Tibial nerve (tissue), 3 donors: ENCODE results near the gene MRNIP.

Source experiments
- CTCF ChIP-seq, 5 experiments: fragments of 200-600 bp in 3 of 5; fragments of 450-650 bp in 2 of 5; sonication (generic) in 3 of 5; IDR thresholded peaks; one replicate each; pipeline ENCODE4 v1.5.1; 2016 to 2019; ENCODE audit warnings: antibody characterized with exemption in 5 of 5, mild to moderate bottlenecking in 3 of 5, moderate library complexity in 2 of 5
- POLR2A ChIP-seq, 2 donors: fragments of 450-650 bp; IDR thresholded peaks; one replicate each; pipeline ENCODE4 v1.6.1; 2017; ENCODE audit warnings: antibody characterized with exemption in 2 of 2, mild to moderate bottlenecking in 2 of 2, moderate library complexity in 2 of 2

DNA sequence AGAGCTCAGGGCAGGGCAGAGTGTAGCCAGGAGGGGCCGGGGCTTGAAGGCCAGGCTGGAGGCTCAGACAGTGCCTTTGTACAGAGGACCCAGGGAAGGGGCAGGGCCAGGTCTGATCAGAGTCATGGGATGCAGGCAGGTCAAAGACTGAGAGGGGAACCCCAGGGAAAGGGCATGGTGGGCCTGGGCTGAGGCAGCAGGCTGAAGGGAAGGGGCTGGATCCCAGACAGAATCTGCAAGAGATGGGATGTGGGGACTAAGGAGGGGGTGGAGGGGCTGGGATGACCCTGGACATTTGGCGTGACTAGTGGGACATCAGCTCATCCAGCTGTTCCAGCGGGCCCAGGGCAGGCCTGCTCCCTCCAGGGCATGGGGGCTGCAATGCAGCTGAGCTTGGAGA, 15.5 kb upstream of the MRNIP start:
- TF ChIP-seq CTCF (IDR thresholded peaks at IDR 0.05) (no peak), POLR2A (IDR thresholded peaks at IDR 0.05) (no peak)
